Neural crest cell (in vitro differentiated cells): ENCODE measurements around the gene IRS4. TPM values are rescaled to one million over a fixed set of nuclear protein-coding genes. Genes with fewer than 3 reads are reported as not detected.

Experiments used
- DNase-seq: peaks from one replicate; pipeline ENCODE4 v3.0.0; 2021; ENCODE audit warnings: low read depth, mixed read lengths, low spot score
- H3K27ac Mint-ChIP-seq: one replicate; pipeline ENCODE4 v1.8.0; 2021; ENCODE audit warnings: mild to moderate bottlenecking, mixed read lengths; ENCODE audit not compliant: unreplicated experiment
- H3K27me3 Mint-ChIP-seq: 2 replicates; pipeline ENCODE4 v1.8.0; 2021; ENCODE audit warnings: low read depth, mild to moderate bottlenecking, mixed read lengths
- H3K36me3 Mint-ChIP-seq: 2 replicates; pipeline ENCODE4 v1.8.0; 2021; ENCODE audit warnings: low read depth, mild to moderate bottlenecking, mixed read lengths
- H3K4me1 Mint-ChIP-seq: 2 replicates; pipeline ENCODE4 v1.8.0; 2021; ENCODE audit warnings: mixed read lengths
- H3K4me3 Mint-ChIP-seq: one replicate; pipeline ENCODE4 v1.8.0; 2021; ENCODE audit warnings: mild to moderate bottlenecking, mixed read lengths
- H3K9me3 Mint-ChIP-seq: 2 replicates; pipeline ENCODE4 v1.8.0; 2021; ENCODE audit warnings: mixed read lengths
- CTCF ChIP-seq: fragments of 200-600 bp; sonication (generic); conservative IDR thresholded peaks from 2 replicates; pipeline ENCODE4 v1.5.0; 2021; ENCODE audit warnings: antibody characterized with exemption, mild to moderate bottlenecking
- total RNA-seq: library from RNA; stranded (reverse); gene quantifications from 2 replicates; pipeline ENCODE4 v1.2.1, GENCODE V29; 2021

IRS4 gene
- total RNA-seq, 1 donor from 2014 or later: 0.51 TPM

GRCh38 chrX:108726748-108727147 is 9.6 kb downstream of the IRS4 start:
- H3K27ac Mint-ChIP-seq: no peak overlapping the region
- no peaks in the 10 kb centered on the region for H3K36me3 Mint-ChIP-seq
- no peak for TF ChIP-seq CTCF
- H3K9me3 Mint-ChIP-seq: no peaks in the 10 kb centered on the region
- no peak overlapping the region for H3K4me3 Mint-ChIP-seq
- no peak for DNase-seq
- peaks cover 12% of the 10 kb centered on the region for H3K4me1 Mint-ChIP-seq
- H3K27me3 Mint-ChIP-seq: peaks cover 54% of the 10 kb centered on the region

- no peak overlapping the region for H3K27ac Mint-ChIP-seq
- no peak overlapping the region for H3K4me3 Mint-ChIP-seq
- no peaks in the 10 kb centered on the region for H3K9me3 Mint-ChIP-seq
- H3K4me1 Mint-ChIP-seq: peaks cover 12% of the 10 kb centered on the region
- no peaks in the 10 kb centered on the region for H3K36me3 Mint-ChIP-seq
- peaks cover 15% of the 10 kb centered on the region for H3K27me3 Mint-ChIP-seq
- DNase-seq: no peak
- TF ChIP-seq CTCF: no peak
These were observed 13.8 kb downstream of the IRS4 start for GRCh38 chrX:108722561-108722960.

- peaks cover 3% of the 10 kb centered on the region for H3K36me3 Mint-ChIP-seq
- H3K4me1 Mint-ChIP-seq: no peaks in the 10 kb centered on the region
- H3K27me3 Mint-ChIP-seq: no peaks in the 10 kb centered on the region
- H3K4me3 Mint-ChIP-seq: no peak overlapping the region
- H3K9me3 Mint-ChIP-seq: peaks cover 13% of the 10 kb centered on the region
- TF ChIP-seq CTCF: no peak
- H3K27ac Mint-ChIP-seq: no peak overlapping the region
- no peak for DNase-seq
These were observed 23.5 kb downstream of the IRS4 start for GRCh38 chrX:108712886-108713285.

GRCh38 chrX:108704839-108705238 is 31.5 kb downstream of the IRS4 start:
- no peak overlapping the region for H3K4me3 Mint-ChIP-seq
- no peaks in the 10 kb centered on the region for H3K9me3 Mint-ChIP-seq
- H3K36me3 Mint-ChIP-seq: no peaks in the 10 kb centered on the region
- H3K27ac Mint-ChIP-seq: no peak overlapping the region
- no peaks in the 10 kb centered on the region for H3K4me1 Mint-ChIP-seq
- no peak for DNase-seq
- no peak for TF ChIP-seq CTCF
- H3K27me3 Mint-ChIP-seq: no peaks in the 10 kb centered on the region

- H3K4me3 Mint-ChIP-seq: no peak overlapping the region
- H3K9me3 Mint-ChIP-seq: no peaks in the 10 kb centered on the region
- no peak for TF ChIP-seq CTCF
- H3K4me1 Mint-ChIP-seq: no peaks in the 10 kb centered on the region
- H3K27me3 Mint-ChIP-seq: no peaks in the 10 kb centered on the region
- no peak overlapping the region for H3K27ac Mint-ChIP-seq
- H3K36me3 Mint-ChIP-seq: no peaks in the 10 kb centered on the region
- no peak for DNase-seq
These were observed 33.8 kb downstream of the IRS4 start for GRCh38 chrX:108702530-108702929.

- Mint-ChIP-seq H3K4me1 (no peaks in the 10 kb centered on the region), H3K36me3 (no peaks in the 10 kb centered on the region), H3K4me3 (no peak overlapping the region), H3K27me3 (no peaks in the 10 kb centered on the region), H3K27ac (no peak overlapping the region), H3K9me3 (no peaks in the 10 kb centered on the region)
- DNase-seq: no peak
- TF ChIP-seq CTCF: no peak
These were observed 34.7 kb downstream of the IRS4 start for GRCh38 chrX:108701633-108702032.
